Liver (tissue), 9 donors: ENCODE results near the gene COL8A2. TPM values are rescaled to one million over a fixed set of nuclear protein-coding genes. Genes with fewer than 3 reads are reported as not detected.

Experiments used
- DNase-seq: peaks from one replicate; pipeline ENCODE4 v3.0.0-alpha.2; 2017; ENCODE audit warnings: low spot score
- H3K27ac ChIP-seq, 2 donors: one replicate each; pipeline ENCODE4 v1.7.0; 2013; ENCODE audit warnings: inconsistent platforms in 2 of 2, low read length in 2 of 2, control low read depth in 1 of 2, low read depth in 1 of 2, mild to moderate bottlenecking in 1 of 2
- H3K27me3 ChIP-seq, 4 donors: one replicate each; pipeline versions ENCODE4 v1.6.1 to v1.7.0; 2013; ENCODE audit warnings: low read length in 3 of 4, inconsistent platforms in 1 of 4, mild to moderate bottlenecking in 1 of 4, moderate library complexity in 1 of 4; ENCODE audit not compliant: control insufficient read depth in 4 of 4, insufficient read depth in 4 of 4
- H3K36me3 ChIP-seq, 4 donors: one replicate each; pipeline versions ENCODE4 v1.6.1 to v1.7.0; 2013; ENCODE audit warnings: low read length in 3 of 4, mild to moderate bottlenecking in 3 of 4, low read depth in 1 of 4, moderate library complexity in 1 of 4; ENCODE audit not compliant: control insufficient read depth in 4 of 4, insufficient read depth in 3 of 4
- H3K4me1 ChIP-seq, 4 donors: one replicate each; pipeline versions ENCODE4 v1.6.1 to v1.7.0; 2013; ENCODE audit warnings: low read length in 3 of 4, mild to moderate bottlenecking in 3 of 4, moderate library complexity in 1 of 4; ENCODE audit not compliant: control insufficient read depth in 4 of 4, insufficient read depth in 4 of 4
- H3K4me3 ChIP-seq, 3 donors: one replicate each; pipeline versions ENCODE4 v1.6.1 to v1.7.0; 2013; ENCODE audit warnings: low read length in 3 of 3, control low read depth in 1 of 3, low read depth in 1 of 3, mild to moderate bottlenecking in 1 of 3
- H3K9ac ChIP-seq, 2 donors: one replicate each; pipeline ENCODE4 v1.7.0; 2013; ENCODE audit warnings: low read length in 2 of 2, mild to moderate bottlenecking in 2 of 2, moderate library complexity in 2 of 2, control low read depth in 1 of 2, low read depth in 1 of 2
- H3K9me3 ChIP-seq, 4 donors: one replicate each; pipeline versions ENCODE4 v1.6.1 to v1.7.0; 2013; ENCODE audit warnings: low read length in 3 of 4; ENCODE audit not compliant: control insufficient read depth in 4 of 4
- EGR1 ChIP-seq, 2 donors: IDR thresholded peaks; 2 replicates each; pipeline ENCODE4 v1.6.1; 2016 to 2018; ENCODE audit warnings: antibody characterized with exemption in 2 of 2, low read depth in 2 of 2
- FOXA1 ChIP-seq: IDR thresholded peaks from 2 replicates; pipeline ENCODE4 v1.6.1; 2016; ENCODE audit warnings: antibody characterized with exemption
- FOXA2 ChIP-seq: IDR thresholded peaks from 2 replicates; pipeline ENCODE4 v1.6.1; 2016; ENCODE audit warnings: antibody characterized with exemption
- GABPA ChIP-seq, 2 donors: IDR thresholded peaks in 1 of 2; conservative IDR thresholded peaks in 1 of 2; 2 replicates each; pipeline ENCODE4 v1.6.1; 2016; ENCODE audit warnings: antibody characterized with exemption in 2 of 2, mild to moderate bottlenecking in 1 of 2, moderate library complexity in 1 of 2
- HNF4A ChIP-seq, 2 donors: conservative IDR thresholded peaks; 2 replicates each; pipeline ENCODE4 v1.6.1; 2016; ENCODE audit warnings: antibody characterized with exemption in 2 of 2, mild to moderate bottlenecking in 2 of 2
- HNF4G ChIP-seq: IDR thresholded peaks from 2 replicates; pipeline ENCODE4 v1.6.1; 2016; ENCODE audit warnings: antibody characterized with exemption
- JUND ChIP-seq, 2 donors: IDR thresholded peaks; 2 replicates each; pipeline ENCODE4 v1.6.1; 2016; ENCODE audit warnings: antibody characterized with exemption in 2 of 2
- NR2F2 ChIP-seq: IDR thresholded peaks from 2 replicates; pipeline ENCODE4 v1.6.1; 2016; ENCODE audit warnings: antibody characterized with exemption
- RAD21 ChIP-seq, 2 donors: IDR thresholded peaks; 2 replicates each; pipeline ENCODE4 v1.6.1; 2016; ENCODE audit warnings: antibody characterized with exemption in 2 of 2, mild to moderate bottlenecking in 2 of 2
- RXRA ChIP-seq, 2 donors: IDR thresholded peaks; 2 replicates each; pipeline ENCODE4 v1.6.1; 2017 to 2018; ENCODE audit warnings: antibody characterized with exemption in 2 of 2, mild to moderate bottlenecking in 1 of 2
- SP1 ChIP-seq: IDR thresholded peaks from 2 replicates; pipeline ENCODE4 v1.6.1; 2018; ENCODE audit warnings: antibody characterized with exemption, mild to moderate bottlenecking
- TAF1 ChIP-seq: conservative IDR thresholded peaks from 2 replicates; pipeline ENCODE4 v1.6.1; 2016; ENCODE audit warnings: antibody characterized with exemption, mild to moderate bottlenecking
- YY1 ChIP-seq: IDR thresholded peaks from 2 replicates; pipeline ENCODE4 v1.6.1; 2016; ENCODE audit warnings: antibody characterized with exemption, mild to moderate bottlenecking
- WGBS: extraction: QIAGEN DNeasy Blood & Tissue Kit; methylation state at CpG from one replicate; pipeline ENCODE4 v1.1.7; 2013; 5-methylcytosine and 5-hydroxymethylcytosine counted together
- polyA plus RNA-seq, 2 donors: library from polyadenylated mRNA; stranded (reverse) in 1 of 2; unstranded in 1 of 2; fragments of 200-250 nt in 1 of 2; fragments of >200 nt in 1 of 2; fragmentation: Nextera tagmentation in 1 of 2; extraction: Ambion mirVana in 1 of 2; gene quantifications; one replicate each; pipeline versions ENCODE4 v1.2.1 to v1.2.3, GENCODE V29; 2013 to 2015
- total RNA-seq, 2 donors: library from RNA; depleted of rRNA; stranded (reverse); fragments of >200 nt; gene quantifications; one replicate each; pipeline ENCODE4 v1.2.3, GENCODE V29; 2014
- TF ChIP-seq, protein P1 (sequence below): IDR thresholded peaks from 2 replicates; pipeline ENCODE4 v1.6.1; 2016; ENCODE audit warnings: antibody characterized with exemption
- TF ChIP-seq, protein P2 (sequence below): IDR thresholded peaks from 2 replicates; pipeline ENCODE4 v1.6.1; 2016; ENCODE audit warnings: antibody characterized with exemption
- TF ChIP-seq, protein P3 (sequence below): IDR thresholded peaks from 2 replicates; pipeline ENCODE4 v1.6.1; 2016; ENCODE audit warnings: antibody characterized with exemption, mild to moderate bottlenecking
- TF ChIP-seq, protein P4 (sequence below): fragments of 150-350 bp; IDR thresholded peaks from 2 replicates; pipeline ENCODE4 v1.5.1; 2017; ENCODE audit warnings: improper control_type of control experiment, low read depth, low read length; ENCODE audit not compliant: missing input control
- TF ChIP-seq, protein P5 (sequence below): IDR thresholded peaks from 2 replicates; pipeline ENCODE4 v1.6.1; 2016; ENCODE audit warnings: antibody characterized with exemption
- donor health status: healthy.
- donor health status: healthy.
- donor health status: healthy.
- donor health status: healthy.
- donor health status: healthy.

COL8A2 gene
- total and polyA plus RNA-seq, 4 donors = 0.04 to 0.47 (median 0.35) TPM

DNA sequence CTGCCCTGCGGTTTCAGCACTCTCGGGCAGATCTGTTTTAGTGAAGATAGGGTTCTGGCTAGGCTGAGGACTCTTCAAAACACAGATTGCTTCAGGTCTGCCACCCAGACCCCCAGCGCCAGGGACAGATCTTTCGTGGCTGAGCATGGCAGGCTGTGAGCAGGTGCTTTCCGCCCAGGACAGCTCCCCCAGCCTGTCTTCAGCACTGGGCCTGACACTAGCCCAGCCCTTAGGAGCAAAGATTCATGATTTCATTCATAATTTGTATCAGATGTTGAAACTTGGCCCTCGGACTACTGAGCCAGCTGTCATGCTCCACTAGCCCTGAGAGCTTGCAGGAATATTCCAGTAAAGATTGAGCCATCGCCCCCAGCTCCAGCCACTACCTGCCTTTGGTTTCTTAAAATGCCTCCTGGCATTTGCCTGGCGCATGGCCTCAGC lies 30.4 kb downstream of the COL8A2 start:
- TF ChIP-seq, protein P1, sequence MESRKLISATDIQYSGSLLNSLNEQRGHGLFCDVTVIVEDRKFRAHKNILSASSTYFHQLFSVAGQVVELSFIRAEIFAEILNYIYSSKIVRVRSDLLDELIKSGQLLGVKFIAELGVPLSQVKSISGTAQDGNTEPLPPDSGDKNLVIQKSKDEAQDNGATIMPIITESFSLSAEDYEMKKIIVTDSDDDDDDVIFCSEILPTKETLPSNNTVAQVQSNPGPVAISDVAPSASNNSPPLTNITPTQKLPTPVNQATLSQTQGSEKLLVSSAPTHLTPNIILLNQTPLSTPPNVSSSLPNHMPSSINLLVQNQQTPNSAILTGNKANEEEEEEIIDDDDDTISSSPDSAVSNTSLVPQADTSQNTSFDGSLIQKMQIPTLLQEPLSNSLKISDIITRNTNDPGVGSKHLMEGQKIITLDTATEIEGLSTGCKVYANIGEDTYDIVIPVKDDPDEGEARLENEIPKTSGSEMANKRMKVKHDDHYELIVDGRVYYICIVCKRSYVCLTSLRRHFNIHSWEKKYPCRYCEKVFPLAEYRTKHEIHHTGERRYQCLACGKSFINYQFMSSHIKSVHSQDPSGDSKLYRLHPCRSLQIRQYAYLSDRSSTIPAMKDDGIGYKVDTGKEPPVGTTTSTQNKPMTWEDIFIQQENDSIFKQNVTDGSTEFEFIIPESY = no peak
- TF ChIP-seq, protein P2, sequence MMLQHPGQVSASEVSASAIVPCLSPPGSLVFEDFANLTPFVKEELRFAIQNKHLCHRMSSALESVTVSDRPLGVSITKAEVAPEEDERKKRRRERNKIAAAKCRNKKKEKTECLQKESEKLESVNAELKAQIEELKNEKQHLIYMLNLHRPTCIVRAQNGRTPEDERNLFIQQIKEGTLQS = no peak
- no peak for TF ChIP-seq FOXA1
- TF ChIP-seq HNF4A (conservative IDR thresholded peaks at IDR 0.05) = no peak
- TF ChIP-seq, protein P3, sequence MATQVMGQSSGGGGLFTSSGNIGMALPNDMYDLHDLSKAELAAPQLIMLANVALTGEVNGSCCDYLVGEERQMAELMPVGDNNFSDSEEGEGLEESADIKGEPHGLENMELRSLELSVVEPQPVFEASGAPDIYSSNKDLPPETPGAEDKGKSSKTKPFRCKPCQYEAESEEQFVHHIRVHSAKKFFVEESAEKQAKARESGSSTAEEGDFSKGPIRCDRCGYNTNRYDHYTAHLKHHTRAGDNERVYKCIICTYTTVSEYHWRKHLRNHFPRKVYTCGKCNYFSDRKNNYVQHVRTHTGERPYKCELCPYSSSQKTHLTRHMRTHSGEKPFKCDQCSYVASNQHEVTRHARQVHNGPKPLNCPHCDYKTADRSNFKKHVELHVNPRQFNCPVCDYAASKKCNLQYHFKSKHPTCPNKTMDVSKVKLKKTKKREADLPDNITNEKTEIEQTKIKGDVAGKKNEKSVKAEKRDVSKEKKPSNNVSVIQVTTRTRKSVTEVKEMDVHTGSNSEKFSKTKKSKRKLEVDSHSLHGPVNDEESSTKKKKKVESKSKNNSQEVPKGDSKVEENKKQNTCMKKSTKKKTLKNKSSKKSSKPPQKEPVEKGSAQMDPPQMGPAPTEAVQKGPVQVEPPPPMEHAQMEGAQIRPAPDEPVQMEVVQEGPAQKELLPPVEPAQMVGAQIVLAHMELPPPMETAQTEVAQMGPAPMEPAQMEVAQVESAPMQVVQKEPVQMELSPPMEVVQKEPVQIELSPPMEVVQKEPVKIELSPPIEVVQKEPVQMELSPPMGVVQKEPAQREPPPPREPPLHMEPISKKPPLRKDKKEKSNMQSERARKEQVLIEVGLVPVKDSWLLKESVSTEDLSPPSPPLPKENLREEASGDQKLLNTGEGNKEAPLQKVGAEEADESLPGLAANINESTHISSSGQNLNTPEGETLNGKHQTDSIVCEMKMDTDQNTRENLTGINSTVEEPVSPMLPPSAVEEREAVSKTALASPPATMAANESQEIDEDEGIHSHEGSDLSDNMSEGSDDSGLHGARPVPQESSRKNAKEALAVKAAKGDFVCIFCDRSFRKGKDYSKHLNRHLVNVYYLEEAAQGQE = no peak
- no peak for TF ChIP-seq RAD21 (IDR thresholded peaks at IDR 0.05)
- TF ChIP-seq JUND (IDR thresholded peaks at IDR 0.05) = no peak
- no peak for TF ChIP-seq RXRA (IDR thresholded peaks at IDR 0.05)
- no peak for TF ChIP-seq GABPA (IDR thresholded peaks at IDR 0.05 in 1 of 2, conservative IDR thresholded peaks at IDR 0.05 in 1 of 2)
- TF ChIP-seq YY1 = no peak
- no peak for TF ChIP-seq TAF1
- no peak for TF ChIP-seq NR2F2
- TF ChIP-seq EGR1 (IDR thresholded peaks at IDR 0.05; ENCODE audit: low read depth in 2 of 2) = no peak
- TF ChIP-seq HNF4G = no peak
- TF ChIP-seq, protein P4, sequence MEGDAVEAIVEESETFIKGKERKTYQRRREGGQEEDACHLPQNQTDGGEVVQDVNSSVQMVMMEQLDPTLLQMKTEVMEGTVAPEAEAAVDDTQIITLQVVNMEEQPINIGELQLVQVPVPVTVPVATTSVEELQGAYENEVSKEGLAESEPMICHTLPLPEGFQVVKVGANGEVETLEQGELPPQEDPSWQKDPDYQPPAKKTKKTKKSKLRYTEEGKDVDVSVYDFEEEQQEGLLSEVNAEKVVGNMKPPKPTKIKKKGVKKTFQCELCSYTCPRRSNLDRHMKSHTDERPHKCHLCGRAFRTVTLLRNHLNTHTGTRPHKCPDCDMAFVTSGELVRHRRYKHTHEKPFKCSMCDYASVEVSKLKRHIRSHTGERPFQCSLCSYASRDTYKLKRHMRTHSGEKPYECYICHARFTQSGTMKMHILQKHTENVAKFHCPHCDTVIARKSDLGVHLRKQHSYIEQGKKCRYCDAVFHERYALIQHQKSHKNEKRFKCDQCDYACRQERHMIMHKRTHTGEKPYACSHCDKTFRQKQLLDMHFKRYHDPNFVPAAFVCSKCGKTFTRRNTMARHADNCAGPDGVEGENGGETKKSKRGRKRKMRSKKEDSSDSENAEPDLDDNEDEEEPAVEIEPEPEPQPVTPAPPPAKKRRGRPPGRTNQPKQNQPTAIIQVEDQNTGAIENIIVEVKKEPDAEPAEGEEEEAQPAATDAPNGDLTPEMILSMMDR = no peak
- no peak for TF ChIP-seq FOXA2
- TF ChIP-seq, protein P5, sequence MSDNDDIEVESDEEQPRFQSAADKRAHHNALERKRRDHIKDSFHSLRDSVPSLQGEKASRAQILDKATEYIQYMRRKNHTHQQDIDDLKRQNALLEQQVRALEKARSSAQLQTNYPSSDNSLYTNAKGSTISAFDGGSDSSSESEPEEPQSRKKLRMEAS = no peak
- TF ChIP-seq SP1 = no peak
- H3K9me3 ChIP-seq = no peaks in the 10 kb centered on the region
- no peak overlapping the region for H3K4me3 ChIP-seq
- H3K36me3 ChIP-seq = peaks cover 8 to 43% (median 23%) of the 10 kb centered on the region in 4 donors
- no peaks in the 10 kb centered on the region for H3K27me3 ChIP-seq
- no peak for DNase-seq
- H3K4me1 ChIP-seq = peaks cover 2 to 6% (median 6%) of the 10 kb centered on the region in 4 donors
- H3K9ac ChIP-seq = no peak overlapping the region
- 93% methylated on average over 8 of the region's 8 CpGs for WGBS
- no peak overlapping the region for H3K27ac ChIP-seq
